Measurements from ENCODE around the gene MUL1. TPM values are rescaled to one million over a fixed set of nuclear protein-coding genes. Genes with fewer than 3 reads are reported as not detected.

MUL1 gene
- total and polyA plus RNA-seq, 2 of the 4 experiments (the other 2 are of a cell fraction) = 20.7 to 21.1 TPM

DNA sequence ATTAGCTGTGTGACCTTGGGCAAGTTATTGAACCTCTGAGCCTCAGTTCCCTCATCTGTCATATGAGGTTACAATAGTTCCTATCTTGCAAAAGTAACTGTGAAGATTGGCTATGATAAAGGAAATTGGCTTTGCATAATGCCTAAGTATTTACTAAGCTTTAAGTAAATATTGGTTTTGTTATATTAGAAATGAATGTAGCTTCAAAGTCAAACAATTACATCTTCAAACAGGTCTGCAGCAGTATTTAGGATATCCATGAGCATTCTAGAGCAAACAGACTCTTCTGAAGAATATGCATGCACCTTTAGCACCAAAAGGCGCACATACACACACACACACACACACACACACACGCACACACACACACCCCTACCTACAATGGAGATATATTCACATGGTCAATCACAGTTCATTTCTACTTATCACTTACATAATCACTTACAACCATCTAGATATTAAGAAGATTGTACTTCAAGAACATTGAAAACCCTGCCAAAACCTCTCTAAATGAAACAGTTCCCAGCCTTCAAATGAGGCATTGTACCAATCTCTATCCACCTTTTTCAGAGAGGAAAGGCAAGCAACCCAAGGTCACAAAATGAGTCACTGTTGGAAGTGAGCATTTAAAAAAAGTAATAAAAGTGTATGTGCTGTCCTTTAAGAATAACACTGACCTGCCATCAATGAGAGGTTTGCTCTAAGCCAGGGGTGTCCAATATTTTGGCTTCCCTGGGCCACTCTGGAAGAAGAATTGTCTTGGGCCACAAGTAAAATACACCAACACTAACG, 31.0 kb upstream of the MUL1 start:
- peaks cover 59% of the 10 kb centered on the region for H3K27me3 ChIP-seq (ENCODE audit: control insufficient read depth, insufficient read depth, low read length)
- in situ Hi-C loops (cut with MboI; ENCODE audit: low sequenced_read_pairs) = loop anchor here (25.0 kb wide), 1 partner anchor 673 kb away; no protein-coding TSS in a partner anchor
- TF ChIP-seq MAFK (IDR thresholded peaks at IDR 0.05; ENCODE audit: low read depth, low read length) = no peak
- no peak for TF ChIP-seq SMC3 (IDR thresholded peaks at IDR 0.05; ENCODE audit: low read depth, low read length)
- TF ChIP-seq NFE2L2 (IDR thresholded peaks at IDR 0.05; ENCODE audit: low read depth, low read length) = no peak
- no peak for TF ChIP-seq FOS (IDR thresholded peaks at IDR 0.05; ENCODE audit: low read depth, low read length)
- TF ChIP-seq RAD21 (IDR thresholded peaks at IDR 0.05; ENCODE audit: low read length) = no peak
- TF ChIP-seq RCOR1 (IDR thresholded peaks at IDR 0.05; ENCODE audit: insufficient replicate concordance, low read length) = no peak
- TF ChIP-seq RFX5 (IDR thresholded peaks at IDR 0.05; ENCODE audit: low read depth, low read length) = no peak
- TF ChIP-seq POLR2A (IDR thresholded peaks at IDR 0.05; ENCODE audit: low read depth, low read length) = no peak
- TF ChIP-seq CEBPB (IDR thresholded peaks at IDR 0.05; ENCODE audit: low read depth, low read length) = no peak
- TF ChIP-seq MXI1 (IDR thresholded peaks at IDR 0.05; ENCODE audit: borderline replicate concordance, low read depth, low read length) = no peak
- TF ChIP-seq CHD1 (IDR thresholded peaks at IDR 0.05; ENCODE audit: low read depth, low read length) = no peak
- TF ChIP-seq MAZ (IDR thresholded peaks at IDR 0.05; ENCODE audit: borderline replicate concordance, low read depth, low read length) = no peak
- TF ChIP-seq, protein P1, sequence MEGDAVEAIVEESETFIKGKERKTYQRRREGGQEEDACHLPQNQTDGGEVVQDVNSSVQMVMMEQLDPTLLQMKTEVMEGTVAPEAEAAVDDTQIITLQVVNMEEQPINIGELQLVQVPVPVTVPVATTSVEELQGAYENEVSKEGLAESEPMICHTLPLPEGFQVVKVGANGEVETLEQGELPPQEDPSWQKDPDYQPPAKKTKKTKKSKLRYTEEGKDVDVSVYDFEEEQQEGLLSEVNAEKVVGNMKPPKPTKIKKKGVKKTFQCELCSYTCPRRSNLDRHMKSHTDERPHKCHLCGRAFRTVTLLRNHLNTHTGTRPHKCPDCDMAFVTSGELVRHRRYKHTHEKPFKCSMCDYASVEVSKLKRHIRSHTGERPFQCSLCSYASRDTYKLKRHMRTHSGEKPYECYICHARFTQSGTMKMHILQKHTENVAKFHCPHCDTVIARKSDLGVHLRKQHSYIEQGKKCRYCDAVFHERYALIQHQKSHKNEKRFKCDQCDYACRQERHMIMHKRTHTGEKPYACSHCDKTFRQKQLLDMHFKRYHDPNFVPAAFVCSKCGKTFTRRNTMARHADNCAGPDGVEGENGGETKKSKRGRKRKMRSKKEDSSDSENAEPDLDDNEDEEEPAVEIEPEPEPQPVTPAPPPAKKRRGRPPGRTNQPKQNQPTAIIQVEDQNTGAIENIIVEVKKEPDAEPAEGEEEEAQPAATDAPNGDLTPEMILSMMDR (conservative IDR thresholded peaks at IDR 0.05; ENCODE audit: low read depth, low read length) = no peak
- TF ChIP-seq, protein P2, sequence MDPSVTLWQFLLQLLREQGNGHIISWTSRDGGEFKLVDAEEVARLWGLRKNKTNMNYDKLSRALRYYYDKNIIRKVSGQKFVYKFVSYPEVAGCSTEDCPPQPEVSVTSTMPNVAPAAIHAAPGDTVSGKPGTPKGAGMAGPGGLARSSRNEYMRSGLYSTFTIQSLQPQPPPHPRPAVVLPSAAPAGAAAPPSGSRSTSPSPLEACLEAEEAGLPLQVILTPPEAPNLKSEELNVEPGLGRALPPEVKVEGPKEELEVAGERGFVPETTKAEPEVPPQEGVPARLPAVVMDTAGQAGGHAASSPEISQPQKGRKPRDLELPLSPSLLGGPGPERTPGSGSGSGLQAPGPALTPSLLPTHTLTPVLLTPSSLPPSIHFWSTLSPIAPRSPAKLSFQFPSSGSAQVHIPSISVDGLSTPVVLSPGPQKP (IDR thresholded peaks at IDR 0.05; ENCODE audit: borderline replicate concordance, low read depth, low read length) = no peak
- TF ChIP-seq, protein P3, sequence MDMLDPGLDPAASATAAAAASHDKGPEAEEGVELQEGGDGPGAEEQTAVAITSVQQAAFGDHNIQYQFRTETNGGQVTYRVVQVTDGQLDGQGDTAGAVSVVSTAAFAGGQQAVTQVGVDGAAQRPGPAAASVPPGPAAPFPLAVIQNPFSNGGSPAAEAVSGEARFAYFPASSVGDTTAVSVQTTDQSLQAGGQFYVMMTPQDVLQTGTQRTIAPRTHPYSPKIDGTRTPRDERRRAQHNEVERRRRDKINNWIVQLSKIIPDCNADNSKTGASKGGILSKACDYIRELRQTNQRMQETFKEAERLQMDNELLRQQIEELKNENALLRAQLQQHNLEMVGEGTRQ (IDR thresholded peaks at IDR 0.05; ENCODE audit: low read depth, low read length) = no peak

More for the DNA sequence above, 31.0 kb upstream of the MUL1 start:
- 35% methylated on average over 2 of the region's 3 CpGs; no CpG with 5 or more reads in 1 of the 2 experiments for WGBS, 2 experiments (ENCODE audit: extremely low coverage in 2 of 2, insufficient read length in 1 of 2)
- BruUV-seq (replicated peaks) = no TSS peak
- ChIA-PET POLR2A (ENCODE audit: unreplicated experiment) (no interaction called here), CTCF (no interaction called here)
- H3K56ac ChIP-seq (ENCODE audit: extremely low read depth, insufficient read depth, low read length) = no peak overlapping the region
- H3K14ac ChIP-seq (replicated peaks; ENCODE audit: low read depth, low read length) = no peak overlapping the region
- peaks cover 2% of the 10 kb centered on the region; the same call in 1 of the 2 replicates for H3K9me3 ChIP-seq (ENCODE audit: control insufficient read depth, insufficient read depth, low read length)
- no peaks in the 10 kb centered on the region; the same call in 1 of the 2 replicates for H3K9me1 ChIP-seq (ENCODE audit: insufficient read depth, low read length)
- H4K20me1 ChIP-seq (ENCODE audit: insufficient read depth, low read length) = no peaks in the 10 kb centered on the region
- no peak overlapping the region for H3K9ac ChIP-seq (ENCODE audit: low read depth, low read length)
- no peak overlapping the region for H3K18ac ChIP-seq (ENCODE audit: low read depth, low read length)
- no peak overlapping the region for H3K27ac ChIP-seq (ENCODE audit: insufficient read depth, low read length)
- dilution Hi-C loops (cut with HindIII; ENCODE audit: low sequenced_read_pairs, unreplicated experiment) (no loop called here), intact Hi-C loops (cut with micrococcal nuclease) (no loop called here)
- no peak for ATAC-seq (ENCODE audit: low read depth)
- no peak overlapping the region for H2AK5ac ChIP-seq (ENCODE audit: low read depth, low read length)
- no peaks in the 10 kb centered on the region for H3K4me1 ChIP-seq (ENCODE audit: control insufficient read depth, insufficient read depth, low read length)
- no peak overlapping the region for H2BK120ac ChIP-seq (ENCODE audit: low read depth, low read length)
- H3K36me3 ChIP-seq (ENCODE audit: control insufficient read depth, insufficient read depth, low read length) = no peaks in the 10 kb centered on the region
- H3K4ac ChIP-seq (ENCODE audit: low read depth, low read length) = no peak overlapping the region
- H4K5ac ChIP-seq (ENCODE audit: low read depth, low read length) = no peak overlapping the region
- H2BK20ac ChIP-seq (ENCODE audit: low read depth, low read length) = no peak overlapping the region
- H3K23ac ChIP-seq (ENCODE audit: low read depth, low read length) = no peak overlapping the region
- H3K79me1 ChIP-seq (ENCODE audit: low read depth in 1 of 2, low read length in 2 of 2) = no peaks in the 10 kb centered on the region
- DNase-seq = no peak
- H2BK5ac ChIP-seq (ENCODE audit: low read depth, low read length, poor library complexity, severe bottlenecking) = no peak overlapping the region
- no peak overlapping the region for H2BK15ac ChIP-seq (ENCODE audit: low read depth, low read length)
- no peak overlapping the region for H2AK9ac ChIP-seq (replicated peaks; ENCODE audit: low read depth, low read length, poor library complexity)
- H4K91ac ChIP-seq (ENCODE audit: insufficient read depth, low read depth, low read length) = no peak overlapping the region
- H3K4me3 ChIP-seq (ENCODE audit: insufficient read depth, low read depth, low read length) = no peak overlapping the region
- H3K4me2 ChIP-seq (ENCODE audit: low read depth, low read length) = no peak overlapping the region
- no peak overlapping the region for H4K8ac ChIP-seq (ENCODE audit: low read depth in 2 of 2, low read length in 2 of 2)
- no peak overlapping the region for H2AFZ ChIP-seq (replicated peaks; ENCODE audit: low read length, poor library complexity)

Data from IMR-90 (cell line).